Measurements from ENCODE around the gene MST1. TPM values are rescaled to one million over a fixed set of nuclear protein-coding genes. Genes with fewer than 3 reads are reported as not detected.

The MST1 gene
- total and polyA plus RNA-seq, 2 of the 8 experiments (the other 6 are each of a cell fraction or from before 2014, with no cell fraction given): 6.2 to 9.5 TPM

DNA sequence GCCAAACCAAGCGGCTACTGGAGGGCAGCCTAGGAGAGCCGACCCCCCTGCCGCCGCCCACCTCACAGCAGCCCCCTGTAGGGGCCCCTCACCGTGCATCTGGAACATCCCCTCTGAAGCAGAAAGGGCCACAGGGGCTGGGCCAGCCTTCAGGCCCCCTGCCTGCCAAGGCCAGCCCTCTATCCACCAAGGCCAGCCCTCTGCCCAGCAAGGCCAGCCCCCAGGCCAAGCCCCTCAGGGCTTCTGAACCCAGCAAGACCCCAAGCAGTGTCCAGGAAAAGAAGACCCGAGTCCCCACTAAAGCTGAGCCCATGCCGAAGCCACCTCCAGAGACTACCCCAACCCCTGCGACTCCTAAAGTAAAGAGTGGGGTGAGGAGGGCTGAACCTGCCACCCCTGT lies 38.6 kb downstream of the MST1 start (continued):
- TF ChIP-seq NRF1 (IDR thresholded peaks at IDR 0.05; ENCODE audit: low read depth, low read length) (no peak), PHF8 (conservative IDR thresholded peaks at IDR 0.05; ENCODE audit: low read depth, low read length) (no peak), TCF12 (IDR thresholded peaks at IDR 0.05; ENCODE audit: low read depth, low read length) (no peak), SIX5 (IDR thresholded peaks at IDR 0.05; ENCODE audit: low read depth, low read length) (no peak)
